NCI-H1930 (cell line): ENCODE data around the gene FBXO3.

ENCODE experiments used
- DNase-seq, 2 experiments: peaks; one replicate each; lab custom pipeline; 2025; lab: John Stamatoyannopoulos, UW

The FBXO3 gene

GRCh38 chr11:33701302-33702230, 72.8 kb downstream of the FBXO3 start:
- no peak for DNase-seq

- DNase-seq = peak; percentile 93 to 94
Observed at GRCh38 chr11:33700502-33701271, 73.6 kb downstream of the FBXO3 start, which contains the start of gene C11orf91. Gene C11orf91, minus strand, starts transcription at chr11:33700826. Its CDS starts 86 bp downstream, at chr11:33700740.

- no peak for DNase-seq
Observed at GRCh38 chr11:33700063-33700501, 74.2 kb downstream of the FBXO3 start.

GRCh38 chr11:33699515-33700062, 74.7 kb downstream of the FBXO3 start:
- no peak for DNase-seq

- no peak for DNase-seq
Observed at GRCh38 chr11:33698921-33699320, 75.4 kb downstream of the FBXO3 start.

GRCh38 chr11:33697997-33698396, 76.3 kb downstream of the FBXO3 start:
- DNase-seq = no peak

- DNase-seq = no peak
Observed at GRCh38 chr11:33696931-33697638, 77.2 kb downstream of the FBXO3 start.

- no peak for DNase-seq
Observed at GRCh38 chr11:33696411-33696810, 77.9 kb downstream of the FBXO3 start.

- no peak for DNase-seq
Observed at GRCh38 chr11:33695051-33695566, 79.2 kb downstream of the FBXO3 start.

GRCh38 chr11:33694346-33695050, 79.8 kb downstream of the FBXO3 start:
- no peak for DNase-seq

- no peak for DNase-seq
Observed at GRCh38 chr11:33692541-33692940, 81.8 kb downstream of the FBXO3 start.

- no peak for DNase-seq
Observed at GRCh38 chr11:33692013-33692504, 82.3 kb downstream of the FBXO3 start.

GRCh38 chr11:33691066-33691864, 83.1 kb downstream of the FBXO3 start:
- no peak for DNase-seq
